ENCODE data around the gene IFITM10.

DNA sequence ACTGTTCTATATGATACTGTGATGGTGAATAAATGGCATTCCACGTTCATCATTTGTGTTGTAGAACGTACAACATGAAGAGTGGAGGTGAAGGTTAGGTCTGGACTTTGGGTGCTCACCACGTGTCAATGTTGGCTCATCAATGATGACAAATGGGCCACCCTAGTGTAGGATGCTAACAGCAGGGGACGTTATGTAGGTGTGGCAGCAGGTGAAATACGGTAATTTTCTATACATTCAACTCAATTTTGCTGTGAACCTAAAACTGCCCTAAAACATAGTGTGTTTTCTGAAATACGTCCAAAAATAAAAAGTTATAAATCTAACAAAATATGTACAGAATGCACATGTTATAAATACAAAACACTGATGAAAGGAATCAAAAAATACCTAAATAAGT is 47.2 kb downstream of the IFITM10 start:
- no peak for TF ChIP-seq CTCF (IDR thresholded peaks at IDR 0.05)
- TF ChIP-seq POLR2AphosphoS5 (IDR thresholded peaks at IDR 0.05) = no peak
- no peak for TF ChIP-seq POLR2A (IDR thresholded peaks at IDR 0.05)
- no peak for TF ChIP-seq EP300 (IDR thresholded peaks at IDR 0.05)
